WTC11 (cell line): Measurements from ENCODE around the gene FAM72D.
"Not testable (repeated sequence)": the region's sequence is repeated elsewhere in the genome, so short reads cannot be mapped to it uniquely, and the experiment has no call there.

ENCODE experiments used
- SOX15 ChIP-seq: fragments of 250-450 bp; sonication (Bioruptor Pico); IDR thresholded peaks from 2 replicates; pipeline ENCODE4 v1.9.0; 2021; ENCODE audit warnings: mild to moderate bottlenecking
- TF ChIP-seq, protein P1 (sequence below): sonication (generic); formaldehyde crosslinking; conservative IDR thresholded peaks from 2 replicates; pipeline ENCODE4 v1.8.1; 2022; ENCODE audit warnings: mild to moderate bottlenecking, missing genetic modification reagents
- TF ChIP-seq, protein P2 (sequence below): fragments of 200-600 bp; IDR thresholded peaks from 2 replicates; pipeline ENCODE4 v1.8.0; 2022; ENCODE audit warnings: antibody characterized with exemption
- TF ChIP-seq, protein P3 (sequence below): sonication (generic); formaldehyde crosslinking; IDR thresholded peaks from 2 replicates; pipeline ENCODE4 v1.8.1; 2023; ENCODE audit warnings: mild to moderate bottlenecking, missing genetic modification reagents, moderate library complexity

DNA sequence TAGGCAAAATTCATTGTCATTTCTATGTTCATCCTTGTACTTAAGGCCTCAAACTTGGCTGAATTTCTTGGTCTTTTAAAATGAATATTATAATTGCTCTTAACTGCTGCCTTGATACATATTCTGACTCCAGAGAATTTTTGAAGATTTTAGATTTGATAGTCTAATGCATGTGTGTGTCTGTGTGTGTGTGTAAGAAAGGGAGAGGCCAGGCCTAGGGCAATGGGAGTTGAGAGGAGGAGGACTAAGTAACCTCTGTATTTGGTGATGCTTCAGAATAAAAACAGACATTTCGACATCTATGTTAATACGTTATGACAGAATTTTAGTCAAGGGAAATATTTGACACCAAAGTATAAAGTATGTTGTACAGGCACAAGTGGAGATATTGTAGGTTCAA, 7.5 kb downstream of the FAM72D start:
- TF ChIP-seq, protein P1, sequence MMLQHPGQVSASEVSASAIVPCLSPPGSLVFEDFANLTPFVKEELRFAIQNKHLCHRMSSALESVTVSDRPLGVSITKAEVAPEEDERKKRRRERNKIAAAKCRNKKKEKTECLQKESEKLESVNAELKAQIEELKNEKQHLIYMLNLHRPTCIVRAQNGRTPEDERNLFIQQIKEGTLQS (CRISPR knock-in tag) = not testable (repeated sequence)
- TF ChIP-seq, protein P2, sequence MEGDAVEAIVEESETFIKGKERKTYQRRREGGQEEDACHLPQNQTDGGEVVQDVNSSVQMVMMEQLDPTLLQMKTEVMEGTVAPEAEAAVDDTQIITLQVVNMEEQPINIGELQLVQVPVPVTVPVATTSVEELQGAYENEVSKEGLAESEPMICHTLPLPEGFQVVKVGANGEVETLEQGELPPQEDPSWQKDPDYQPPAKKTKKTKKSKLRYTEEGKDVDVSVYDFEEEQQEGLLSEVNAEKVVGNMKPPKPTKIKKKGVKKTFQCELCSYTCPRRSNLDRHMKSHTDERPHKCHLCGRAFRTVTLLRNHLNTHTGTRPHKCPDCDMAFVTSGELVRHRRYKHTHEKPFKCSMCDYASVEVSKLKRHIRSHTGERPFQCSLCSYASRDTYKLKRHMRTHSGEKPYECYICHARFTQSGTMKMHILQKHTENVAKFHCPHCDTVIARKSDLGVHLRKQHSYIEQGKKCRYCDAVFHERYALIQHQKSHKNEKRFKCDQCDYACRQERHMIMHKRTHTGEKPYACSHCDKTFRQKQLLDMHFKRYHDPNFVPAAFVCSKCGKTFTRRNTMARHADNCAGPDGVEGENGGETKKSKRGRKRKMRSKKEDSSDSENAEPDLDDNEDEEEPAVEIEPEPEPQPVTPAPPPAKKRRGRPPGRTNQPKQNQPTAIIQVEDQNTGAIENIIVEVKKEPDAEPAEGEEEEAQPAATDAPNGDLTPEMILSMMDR = not testable (repeated sequence)
- TF ChIP-seq, protein P3, sequence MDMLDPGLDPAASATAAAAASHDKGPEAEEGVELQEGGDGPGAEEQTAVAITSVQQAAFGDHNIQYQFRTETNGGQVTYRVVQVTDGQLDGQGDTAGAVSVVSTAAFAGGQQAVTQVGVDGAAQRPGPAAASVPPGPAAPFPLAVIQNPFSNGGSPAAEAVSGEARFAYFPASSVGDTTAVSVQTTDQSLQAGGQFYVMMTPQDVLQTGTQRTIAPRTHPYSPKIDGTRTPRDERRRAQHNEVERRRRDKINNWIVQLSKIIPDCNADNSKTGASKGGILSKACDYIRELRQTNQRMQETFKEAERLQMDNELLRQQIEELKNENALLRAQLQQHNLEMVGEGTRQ (CRISPR knock-in tag) = not testable (repeated sequence)
- not testable (repeated sequence) for TF ChIP-seq SOX15 (CRISPR knock-in tag)
